Measurements from ENCODE around the gene TRIO. TPM values are rescaled to one million over a fixed set of nuclear protein-coding genes. Genes with fewer than 3 reads are reported as not detected.
A peak's percentile ranks its signal among the peaks of the same experiment; 100 is the strongest.

TRIO gene
- polyA plus RNA-seq, 1 of the 3 experiments (the other 2 are of a cell fraction), result 229 TPM

GRCh38 chr5:14415698-14416074, 272.5 kb downstream of the TRIO start:
- Histone ChIP-seq H3K9me3 (no peaks in the 10 kb centered on the region), H3K4me3 (ENCODE audit: low read depth in 2 of 2, low read length in 1 of 2) (no peak overlapping the region), H3K27me3 (ENCODE audit: insufficient read depth) (no peaks in the 10 kb centered on the region), H3F3A (replicated peaks; ENCODE audit: insufficient read depth) (peaks cover 79% of the 10 kb centered on the region), H4K20me1 (ENCODE audit: insufficient read depth) (no peaks in the 10 kb centered on the region), H2AFZ (ENCODE audit: low read depth) (no peak overlapping the region), H3K79me2 (ENCODE audit: insufficient read depth) (peaks cover 91% of the 10 kb centered on the region), H3K4me1 (ENCODE audit: control insufficient read depth in 1 of 2, insufficient read depth in 2 of 2, low read depth in 1 of 2, low read length in 1 of 2) (peaks cover 72 to 87% of the 10 kb centered on the region in 2 experiments), H3K9ac (no peak overlapping the region), H3K4me2 (no peak overlapping the region), H3K9me2 (no peaks in the 10 kb centered on the region), H3K27ac (ENCODE audit: low read depth in 2 of 2, low read length in 1 of 2) (peak overlapping the region; percentile 98 to 100), H3K36me3 (replicated peaks in 1 of 2; ENCODE audit: control insufficient read depth in 1 of 2, insufficient read depth in 2 of 2, low read length in 1 of 2) (peaks cover 38 to 44% of the 10 kb centered on the region in 2 experiments)
- 65% methylated on average over 3 of the region's 3 CpGs for WGBS (ENCODE audit: low lambda C conversion rate)
- no peak for DNase-seq
- ChIA-PET POLR2A (no interaction called here), CTCF (interaction anchor here (1.0 to 1.8 kb wide), 4 partner anchors 13 to 166 kb away, joined by 3 to 9 read pairs (median 6); partner anchors contain the start of gene OTULINL)
- TF ChIP-seq MAX (IDR thresholded peaks at IDR 0.05; ENCODE audit: low read depth) (no peak), FOXJ3 (CRISPR knock-in tag; IDR thresholded peaks at IDR 0.05) (no peak), USF1 (IDR thresholded peaks at IDR 0.05; ENCODE audit: borderline replicate concordance, low read depth) (no peak), CHD2 (IDR thresholded peaks at IDR 0.05; ENCODE audit: low read length, partially characterized antibody) (no peak)

- ChIA-PET CTCF (interaction anchor here (0.7 to 3.1 kb wide), 15 partner anchors 12 to 240 kb away, joined by 3 to 20 read pairs (median 6); no protein-coding TSS in a partner anchor), POLR2A (interaction anchor here (0.9 to 2.2 kb wide), 3 partner anchors 12 to 165 kb away, joined by 5 to 13 read pairs (median 9); partner anchors contain the start of gene OTULINL)
- Histone ChIP-seq H3K79me2 (ENCODE audit: insufficient read depth) (peaks cover 89% of the 10 kb centered on the region), H3K4me1 (ENCODE audit: control insufficient read depth in 1 of 2, insufficient read depth in 2 of 2, low read depth in 1 of 2, low read length in 1 of 2) (peaks cover 63 to 83% of the 10 kb centered on the region in 2 experiments), H3K9ac (peak overlapping the region; percentile 50; the same call in 1 of the 2 replicates), H3K27ac (ENCODE audit: low read depth in 2 of 2, low read length in 1 of 2) (peak overlapping the region; percentile 98 to 100), H3K4me3 (ENCODE audit: low read depth in 2 of 2, low read length in 1 of 2) (no peak overlapping the region), H3K36me3 (replicated peaks in 1 of 2; ENCODE audit: control insufficient read depth in 1 of 2, insufficient read depth in 2 of 2, low read length in 1 of 2) (peaks cover 40 to 49% of the 10 kb centered on the region in 2 experiments), H3K9me3 (no peaks in the 10 kb centered on the region), H2AFZ (ENCODE audit: low read depth) (no peak overlapping the region), H3K9me2 (no peaks in the 10 kb centered on the region), H3K4me2 (peak overlapping the region; percentile 68), H3F3A (replicated peaks; ENCODE audit: insufficient read depth) (peaks cover 72% of the 10 kb centered on the region), H3K27me3 (ENCODE audit: insufficient read depth) (no peaks in the 10 kb centered on the region), H4K20me1 (ENCODE audit: insufficient read depth) (no peaks in the 10 kb centered on the region)
- DNase-seq, result no peak
- 47% methylated on average over 8 of the region's 12 CpGs for WGBS (ENCODE audit: low lambda C conversion rate)
- TF ChIP-seq ZBTB33 (IDR thresholded peaks at IDR 0.05; ENCODE audit: borderline replicate concordance, low read depth) (no peak), NFIC (IDR thresholded peaks at IDR 0.05; ENCODE audit: borderline replicate concordance) (no peak), SMC3 (IDR thresholded peaks at IDR 0.05; ENCODE audit: low read depth, low read length) (no peak), REST (IDR thresholded peaks at IDR 0.05; ENCODE audit: low read depth, low read length) (no peak), POLR2AphosphoS5 (IDR thresholded peaks at IDR 0.05; ENCODE audit: low read depth, low read length) (no peak), SIN3A (IDR thresholded peaks at IDR 0.05; ENCODE audit: borderline replicate concordance, low read depth, low read length) (no peak), TAF1 (IDR thresholded peaks at IDR 0.05; ENCODE audit: borderline replicate concordance, low read depth, low read length) (no peak), RXRA (IDR thresholded peaks at IDR 0.05; ENCODE audit: borderline replicate concordance, low read depth) (no peak), RAD21 (IDR thresholded peaks at IDR 0.05; ENCODE audit: low read length) (0 out of 2 replicates have a peak, but pooled peaks have one; percentile 2), USF2 (IDR thresholded peaks at IDR 0.05; ENCODE audit: borderline replicate concordance, low read depth, low read length) (0 out of 2 replicates have a peak, but pooled peaks have one; percentile 2), USF1 (IDR thresholded peaks at IDR 0.05; ENCODE audit: borderline replicate concordance, low read depth) (no peak), FOXJ3 (CRISPR knock-in tag; IDR thresholded peaks at IDR 0.05) (no peak)
These were observed 273.6 kb downstream of the TRIO start for GRCh38 chr5:14416621-14417275.
